Measurements from ENCODE around the gene N4BP2L2.

N4BP2L2 gene

DNA sequence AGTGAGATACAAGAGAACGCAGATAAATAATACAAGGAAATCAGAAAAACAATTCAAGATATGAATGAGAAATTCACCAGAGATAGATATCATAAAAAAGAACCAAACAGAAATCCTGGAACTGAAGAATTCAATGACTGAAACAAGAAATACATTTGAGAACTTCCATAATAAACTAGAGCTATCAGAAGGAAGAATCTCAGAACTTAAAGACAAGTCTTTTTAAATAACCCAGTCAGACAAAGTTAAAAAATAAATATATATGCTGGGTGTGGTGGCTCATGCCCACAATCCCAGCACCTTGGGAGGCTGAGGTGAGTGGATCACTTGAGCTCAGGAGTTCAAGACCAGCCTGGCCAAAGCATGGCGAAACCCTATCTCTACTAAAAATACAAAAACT lies 82.0 kb downstream of the N4BP2L2 start:
- Histone ChIP-seq H3K4me1 (ENCODE audit: control insufficient read depth in 1 of 2, insufficient read depth in 1 of 2, low read depth in 1 of 2, low read length in 1 of 2) (peaks cover 0 to 2% of the 10 kb centered on the region in 2 experiments), H3K27me3 (no peaks in the 10 kb centered on the region), H3K36me3 (no peaks in the 10 kb centered on the region), H3K9me3 (peaks cover 8% of the 10 kb centered on the region), H3K27ac (no peak overlapping the region), H3K4me3 (ENCODE audit: low read depth in 1 of 2, low read length in 1 of 2) (no peak overlapping the region)
- TF ChIP-seq, protein P1, sequence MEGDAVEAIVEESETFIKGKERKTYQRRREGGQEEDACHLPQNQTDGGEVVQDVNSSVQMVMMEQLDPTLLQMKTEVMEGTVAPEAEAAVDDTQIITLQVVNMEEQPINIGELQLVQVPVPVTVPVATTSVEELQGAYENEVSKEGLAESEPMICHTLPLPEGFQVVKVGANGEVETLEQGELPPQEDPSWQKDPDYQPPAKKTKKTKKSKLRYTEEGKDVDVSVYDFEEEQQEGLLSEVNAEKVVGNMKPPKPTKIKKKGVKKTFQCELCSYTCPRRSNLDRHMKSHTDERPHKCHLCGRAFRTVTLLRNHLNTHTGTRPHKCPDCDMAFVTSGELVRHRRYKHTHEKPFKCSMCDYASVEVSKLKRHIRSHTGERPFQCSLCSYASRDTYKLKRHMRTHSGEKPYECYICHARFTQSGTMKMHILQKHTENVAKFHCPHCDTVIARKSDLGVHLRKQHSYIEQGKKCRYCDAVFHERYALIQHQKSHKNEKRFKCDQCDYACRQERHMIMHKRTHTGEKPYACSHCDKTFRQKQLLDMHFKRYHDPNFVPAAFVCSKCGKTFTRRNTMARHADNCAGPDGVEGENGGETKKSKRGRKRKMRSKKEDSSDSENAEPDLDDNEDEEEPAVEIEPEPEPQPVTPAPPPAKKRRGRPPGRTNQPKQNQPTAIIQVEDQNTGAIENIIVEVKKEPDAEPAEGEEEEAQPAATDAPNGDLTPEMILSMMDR (IDR thresholded peaks at IDR 0.05) = no peak

DNA sequence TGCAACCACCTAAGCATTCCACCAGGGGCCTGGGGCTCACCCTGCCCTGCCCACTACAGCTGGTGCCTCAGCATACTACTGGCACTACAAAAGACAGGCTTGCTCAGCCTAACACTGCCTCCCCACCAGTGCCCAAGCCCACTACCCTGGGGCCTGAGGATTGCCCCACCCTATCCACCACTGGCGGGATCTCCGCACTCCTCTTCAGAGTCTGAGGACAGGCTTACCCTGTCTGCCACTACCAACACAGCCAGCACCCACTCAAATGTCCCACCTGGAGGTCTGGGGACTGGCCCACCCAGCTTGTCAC lies 83.0 kb downstream of the N4BP2L2 start:
- TF ChIP-seq, protein P1 (IDR thresholded peaks at IDR 0.05) = no peak
- Histone ChIP-seq H3K27me3 (no peaks in the 10 kb centered on the region), H3K4me3 (ENCODE audit: low read depth in 1 of 2, low read length in 1 of 2) (no peak overlapping the region), H3K4me1 (ENCODE audit: control insufficient read depth in 1 of 2, insufficient read depth in 1 of 2, low read depth in 1 of 2, low read length in 1 of 2) (peaks cover 0 to 2% of the 10 kb centered on the region in 2 experiments), H3K27ac (no peak overlapping the region), H3K36me3 (no peaks in the 10 kb centered on the region), H3K9me3 (peaks cover 8% of the 10 kb centered on the region)

DNA sequence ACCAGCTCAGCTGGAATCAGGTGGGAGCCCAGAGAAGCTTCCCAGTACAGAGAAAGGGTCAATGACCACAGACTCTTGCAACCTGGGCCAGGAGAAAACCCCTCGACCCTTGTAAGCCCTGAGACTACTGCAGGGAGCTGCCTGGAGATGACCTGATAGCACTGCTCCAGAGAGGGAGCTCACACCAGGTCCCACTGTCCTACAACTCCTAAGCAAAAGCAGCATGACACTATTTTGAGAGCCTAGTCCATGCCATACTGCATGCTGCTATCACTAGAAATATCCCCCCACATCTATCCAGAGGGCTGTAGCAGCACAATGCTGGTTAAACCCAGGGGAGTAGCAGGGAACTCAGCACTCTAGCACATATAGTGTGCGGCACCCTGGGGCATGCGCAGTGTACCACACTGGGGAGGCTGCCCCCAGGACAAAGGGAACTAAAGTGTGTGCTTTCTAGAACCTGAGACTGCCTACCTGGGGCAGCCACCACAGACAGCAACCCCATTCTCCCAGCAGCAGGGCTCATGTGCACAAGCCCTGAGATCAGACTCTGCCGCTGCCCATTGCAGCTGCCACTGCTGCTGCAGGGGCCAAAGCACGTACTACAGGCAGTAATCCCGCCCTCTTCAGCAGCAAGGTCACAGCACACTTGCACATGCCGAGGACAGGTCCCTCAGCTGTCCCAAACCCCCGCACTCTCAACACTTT lies 83.6 kb downstream of the N4BP2L2 start:
- TF ChIP-seq, protein P1 (IDR thresholded peaks at IDR 0.05) = no peak
- H3K36me3 ChIP-seq = no peaks in the 10 kb centered on the region

DNA sequence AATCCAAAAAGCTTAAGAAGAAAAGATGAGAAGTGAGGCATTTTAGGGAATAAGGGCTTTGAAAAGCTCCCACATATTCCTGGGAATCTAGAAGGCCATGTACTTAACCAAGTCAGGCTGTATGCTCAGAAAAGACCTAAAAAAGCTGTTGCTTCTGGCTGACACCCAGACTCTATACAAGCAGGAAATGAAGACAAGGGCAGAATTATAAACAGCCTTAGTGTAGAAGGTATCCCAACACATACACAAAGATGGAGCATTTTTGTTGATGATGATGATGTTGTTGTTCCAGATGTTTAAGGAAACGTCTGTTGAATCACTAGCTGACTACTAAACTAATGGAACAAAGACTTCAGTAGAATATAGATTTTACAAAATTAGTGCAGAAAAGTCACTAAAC lies 84.6 kb downstream of the N4BP2L2 start:
- H3K27ac ChIP-seq = no peak overlapping the region
- TF ChIP-seq, protein P1 (IDR thresholded peaks at IDR 0.05) = no peak
- no peak overlapping the region for H3K4me3 ChIP-seq (ENCODE audit: low read depth in 1 of 2, low read length in 1 of 2)
- H3K36me3 ChIP-seq = no peaks in the 10 kb centered on the region
- H3K4me1 ChIP-seq (ENCODE audit: control insufficient read depth in 1 of 2, insufficient read depth in 1 of 2, low read depth in 1 of 2, low read length in 1 of 2) = peaks cover 0 to 2% of the 10 kb centered on the region in 2 experiments
- peaks cover 8% of the 10 kb centered on the region for H3K9me3 ChIP-seq
- no peaks in the 10 kb centered on the region for H3K27me3 ChIP-seq

More for the DNA sequence above, 83.6 kb downstream of the N4BP2L2 start:
- no peaks in the 10 kb centered on the region for H3K27me3 ChIP-seq
- H3K4me1 ChIP-seq (ENCODE audit: control insufficient read depth in 1 of 2, insufficient read depth in 1 of 2, low read depth in 1 of 2, low read length in 1 of 2) = peaks cover 0 to 2% of the 10 kb centered on the region in 2 experiments
- H3K27ac ChIP-seq = no peak overlapping the region
- peaks cover 8% of the 10 kb centered on the region for H3K9me3 ChIP-seq
- H3K4me3 ChIP-seq (ENCODE audit: low read depth in 1 of 2, low read length in 1 of 2) = no peak overlapping the region

DNA sequence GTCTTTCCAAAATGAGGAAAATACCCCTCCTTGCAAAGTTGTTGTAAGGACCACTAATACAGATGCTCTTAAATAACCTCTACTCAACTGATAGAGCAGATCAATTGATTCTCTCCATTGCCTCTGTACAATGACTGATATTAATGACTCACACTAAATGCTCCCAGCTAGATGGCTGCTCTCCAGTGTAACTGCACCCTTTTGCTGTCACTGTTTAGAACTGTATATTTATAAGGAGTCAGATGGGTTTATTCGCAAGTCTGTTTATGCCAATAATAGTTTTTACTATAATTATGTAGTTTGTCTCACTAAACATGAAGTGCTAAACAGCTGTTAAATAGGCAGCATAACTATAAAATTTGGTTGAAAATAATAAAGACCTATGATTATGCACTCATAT lies 89.6 kb downstream of the N4BP2L2 start:
- Histone ChIP-seq H3K4me1 (ENCODE audit: control insufficient read depth in 1 of 2, insufficient read depth in 1 of 2, low read depth in 1 of 2, low read length in 1 of 2) (peaks cover 20 to 25% of the 10 kb centered on the region in 2 experiments), H3K27ac (no peak overlapping the region), H3K9me3 (no peaks in the 10 kb centered on the region), H3K4me3 (ENCODE audit: low read depth in 1 of 2, low read length in 1 of 2) (no peak overlapping the region), H3K36me3 (no peaks in the 10 kb centered on the region), H3K27me3 (no peaks in the 10 kb centered on the region)
- TF ChIP-seq, protein P1 (IDR thresholded peaks at IDR 0.05) = no peak

Measured in neutrophil (primary cell).